ENCODE data around the gene TRPM2.

TRPM2 gene

DNA sequence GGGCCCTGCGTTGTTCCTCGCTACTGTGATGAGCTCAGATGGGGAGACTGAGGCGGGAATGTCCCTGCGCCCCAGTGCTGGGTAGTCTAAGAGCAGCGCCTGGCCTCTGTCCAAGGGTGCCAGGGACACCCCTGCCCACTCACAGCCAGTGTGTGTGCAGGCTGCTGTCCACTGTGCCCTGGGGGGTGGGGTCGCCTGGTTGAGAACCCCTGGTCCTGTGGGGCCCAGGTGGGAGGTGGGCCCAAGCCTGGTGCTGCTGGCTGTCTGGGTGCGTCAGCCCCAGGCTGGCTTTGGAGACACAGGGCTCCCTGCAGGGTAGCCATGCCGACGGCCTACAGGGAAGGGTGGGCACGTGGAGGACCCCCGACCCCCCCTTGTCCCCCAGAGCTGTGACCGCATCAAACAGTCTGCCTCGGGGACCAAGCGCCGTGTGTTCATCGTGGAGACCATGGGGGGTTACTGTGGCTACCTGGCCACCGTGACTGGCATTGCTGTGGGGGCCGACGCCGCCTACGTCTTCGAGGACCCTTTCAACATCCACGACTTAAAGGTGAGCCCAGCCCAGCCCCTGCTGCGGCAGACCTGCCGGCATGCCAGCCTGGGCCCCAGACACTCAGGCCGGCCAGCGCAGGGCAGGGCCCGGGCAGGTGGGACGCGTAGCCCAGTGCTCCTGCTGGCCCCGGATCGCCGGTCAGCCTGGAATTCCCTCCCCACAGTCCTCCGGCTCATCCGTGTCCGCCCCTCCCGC lies 29.1 kb upstream of the TRPM2 start:
- TF ChIP-seq, protein P1, sequence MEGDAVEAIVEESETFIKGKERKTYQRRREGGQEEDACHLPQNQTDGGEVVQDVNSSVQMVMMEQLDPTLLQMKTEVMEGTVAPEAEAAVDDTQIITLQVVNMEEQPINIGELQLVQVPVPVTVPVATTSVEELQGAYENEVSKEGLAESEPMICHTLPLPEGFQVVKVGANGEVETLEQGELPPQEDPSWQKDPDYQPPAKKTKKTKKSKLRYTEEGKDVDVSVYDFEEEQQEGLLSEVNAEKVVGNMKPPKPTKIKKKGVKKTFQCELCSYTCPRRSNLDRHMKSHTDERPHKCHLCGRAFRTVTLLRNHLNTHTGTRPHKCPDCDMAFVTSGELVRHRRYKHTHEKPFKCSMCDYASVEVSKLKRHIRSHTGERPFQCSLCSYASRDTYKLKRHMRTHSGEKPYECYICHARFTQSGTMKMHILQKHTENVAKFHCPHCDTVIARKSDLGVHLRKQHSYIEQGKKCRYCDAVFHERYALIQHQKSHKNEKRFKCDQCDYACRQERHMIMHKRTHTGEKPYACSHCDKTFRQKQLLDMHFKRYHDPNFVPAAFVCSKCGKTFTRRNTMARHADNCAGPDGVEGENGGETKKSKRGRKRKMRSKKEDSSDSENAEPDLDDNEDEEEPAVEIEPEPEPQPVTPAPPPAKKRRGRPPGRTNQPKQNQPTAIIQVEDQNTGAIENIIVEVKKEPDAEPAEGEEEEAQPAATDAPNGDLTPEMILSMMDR (IDR thresholded peaks at IDR 0.05): no peak
- Histone ChIP-seq H3K9ac (no peak overlapping the region), H3K79me2 (no peaks in the 10 kb centered on the region), H3K4me1 (no peaks in the 10 kb centered on the region), H3K36me3 (ENCODE audit: control insufficient read depth, insufficient read depth, low read length) (no peaks in the 10 kb centered on the region), H2AFZ (no peak overlapping the region), H3K27me3 (ENCODE audit: control insufficient read depth, insufficient read depth, low read length) (no peaks in the 10 kb centered on the region), H3K4me3 (ENCODE audit: low read depth, low read length) (no peak overlapping the region), H3K4me2 (ENCODE audit: low read length) (no peak overlapping the region), H3K9me3 (ENCODE audit: control insufficient read depth, low read length) (no peaks in the 10 kb centered on the region), H3K27ac (no peak overlapping the region)

DNA sequence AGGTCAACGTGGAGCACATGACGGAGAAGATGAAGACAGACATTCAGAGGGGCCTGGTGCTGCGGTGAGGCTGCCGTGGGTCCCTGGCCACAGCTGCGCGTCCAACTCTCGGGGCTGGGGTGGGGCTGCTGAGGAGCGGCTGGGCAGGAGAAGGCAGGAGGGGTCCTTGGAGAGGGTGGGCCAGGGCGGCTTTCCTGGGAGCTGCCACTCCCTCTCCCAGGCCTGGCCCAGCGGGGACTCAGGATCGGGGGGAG lies 28.6 kb upstream of the TRPM2 start:
- H3K27ac ChIP-seq: no peak overlapping the region
- no peaks in the 10 kb centered on the region for H3K36me3 ChIP-seq (ENCODE audit: control insufficient read depth, insufficient read depth, low read length)
- no peak overlapping the region for H3K9ac ChIP-seq

DNA sequence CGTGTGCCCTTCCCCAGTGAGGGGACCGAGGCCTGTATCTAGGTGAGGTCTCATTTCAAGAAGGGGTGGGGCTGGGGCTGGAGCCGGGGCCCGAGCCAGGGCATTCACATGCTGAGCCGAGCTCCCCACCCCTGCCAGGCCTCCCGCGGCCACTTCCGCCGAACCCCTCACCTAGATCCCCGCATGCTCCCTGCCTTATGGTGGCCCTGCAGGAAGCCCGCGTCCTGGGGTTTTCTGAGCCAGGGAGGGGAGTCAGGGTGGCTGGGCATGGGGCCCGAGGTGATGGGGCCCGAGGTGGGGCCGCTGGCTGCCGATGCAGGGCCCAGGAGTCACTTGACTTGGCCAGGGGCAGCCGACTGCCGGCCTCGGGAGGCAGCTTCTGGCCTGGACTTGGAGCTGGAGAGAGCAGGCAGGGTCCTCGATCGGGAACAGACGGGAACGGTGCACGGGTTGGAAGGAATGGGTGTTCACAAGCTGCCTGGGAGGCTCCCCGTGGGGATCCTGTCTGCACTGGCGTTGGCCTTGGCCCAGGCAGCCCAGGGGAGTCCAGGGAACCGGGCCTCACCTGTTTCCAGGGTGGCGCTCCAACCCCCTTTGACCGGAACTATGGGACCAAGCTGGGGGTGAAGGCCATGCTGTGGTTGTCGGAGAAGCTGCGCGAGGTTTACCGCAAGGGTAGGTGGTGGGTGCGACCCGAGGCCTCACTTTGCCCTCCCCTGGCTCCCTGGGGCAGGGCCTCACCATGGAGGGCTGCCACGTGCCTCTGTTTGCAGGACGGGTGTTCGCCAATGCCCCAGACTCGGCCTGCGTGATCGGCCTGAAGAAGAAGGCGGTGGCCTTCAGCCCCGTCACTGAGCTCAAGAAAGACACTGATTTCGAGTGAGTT lies 27.8 kb upstream of the TRPM2 start:
- Histone ChIP-seq H3K4me1 (no peaks in the 10 kb centered on the region), H2AFZ (no peak overlapping the region), H3K9me3 (ENCODE audit: control insufficient read depth, low read length) (no peaks in the 10 kb centered on the region)

More for the DNA sequence above, 28.6 kb upstream of the TRPM2 start:
- Histone ChIP-seq H3K79me2 (no peaks in the 10 kb centered on the region), H2AFZ (no peak overlapping the region), H3K4me2 (ENCODE audit: low read length) (no peak overlapping the region), H3K27me3 (ENCODE audit: control insufficient read depth, insufficient read depth, low read length) (no peaks in the 10 kb centered on the region), H3K4me3 (ENCODE audit: low read depth, low read length) (no peak overlapping the region), H3K9me3 (ENCODE audit: control insufficient read depth, low read length) (no peaks in the 10 kb centered on the region), H3K4me1 (no peaks in the 10 kb centered on the region)
- TF ChIP-seq, protein P1 (IDR thresholded peaks at IDR 0.05): no peak

DNA sequence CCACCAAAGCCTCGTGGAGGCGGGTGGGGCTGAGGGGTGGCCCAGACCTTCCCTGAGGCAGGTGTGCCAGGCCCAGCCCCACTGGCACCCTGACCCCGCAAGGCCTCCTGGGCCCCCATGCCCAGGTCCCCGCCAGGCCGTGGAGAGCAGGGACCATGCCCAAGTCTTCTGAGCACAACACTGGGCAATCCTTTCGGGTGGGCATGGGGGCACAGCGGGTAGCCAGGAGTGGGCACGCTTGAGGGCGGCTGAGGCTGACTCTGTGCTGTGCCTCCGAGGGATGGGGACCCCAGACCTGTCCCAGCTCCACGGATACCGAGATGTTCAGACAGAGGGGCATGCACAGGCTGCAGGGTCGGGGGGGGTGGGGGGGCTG lies 27.2 kb upstream of the TRPM2 start:
- H3K79me2 ChIP-seq: no peaks in the 10 kb centered on the region
- H3K4me2 ChIP-seq (ENCODE audit: low read length): no peak overlapping the region
- H3K4me1 ChIP-seq: no peaks in the 10 kb centered on the region
- H3K9me3 ChIP-seq (ENCODE audit: control insufficient read depth, low read length): no peaks in the 10 kb centered on the region
- H3K27ac ChIP-seq: no peak overlapping the region
- H3K36me3 ChIP-seq (ENCODE audit: control insufficient read depth, insufficient read depth, low read length): no peaks in the 10 kb centered on the region
- H3K4me3 ChIP-seq (ENCODE audit: low read depth, low read length): no peak overlapping the region
- H2AFZ ChIP-seq: no peak overlapping the region
- H3K9ac ChIP-seq: no peak overlapping the region
- TF ChIP-seq, protein P1 (IDR thresholded peaks at IDR 0.05): no peak
- no peaks in the 10 kb centered on the region for H3K27me3 ChIP-seq (ENCODE audit: control insufficient read depth, insufficient read depth, low read length)

More for the DNA sequence above, 27.8 kb upstream of the TRPM2 start:
- H3K27ac ChIP-seq: no peak overlapping the region
- TF ChIP-seq, protein P1 (IDR thresholded peaks at IDR 0.05): no peak
- no peaks in the 10 kb centered on the region for H3K27me3 ChIP-seq (ENCODE audit: control insufficient read depth, insufficient read depth, low read length)
- no peaks in the 10 kb centered on the region for H3K36me3 ChIP-seq (ENCODE audit: control insufficient read depth, insufficient read depth, low read length)
- H3K79me2 ChIP-seq: no peaks in the 10 kb centered on the region
- H3K4me2 ChIP-seq (ENCODE audit: low read length): no peak overlapping the region
- H3K4me3 ChIP-seq (ENCODE audit: low read depth, low read length): no peak overlapping the region
- no peak overlapping the region for H3K9ac ChIP-seq
